HG02885 (cell line): Measurements from ENCODE around the gene PLCH2.
"Not testable (repeated sequence)": the region's sequence is repeated elsewhere in the genome, so short reads cannot be mapped to it uniquely, and the experiment has no call there.

ENCODE experiments used
- ATAC-seq: cut with Tn5 transposase; IDR thresholded peaks from one replicate; pipeline ENCODE4 v1.9.1; 2021; ENCODE audit warnings: mild to moderate bottlenecking; ENCODE audit not compliant: unreplicated experiment, poor library complexity

PLCH2 gene

GRCh38 chr1:2476061-2476999 is at the start of gene PLCH2:
TSS of gene PLCH2 (plus strand) at chr1:2476289. CDS start at chr1:2476589, 300 bp downstream.
- no peak for ATAC-seq

GRCh38 chr1:2426540-2426939 is 49.5 kb upstream of the PLCH2 start:
- no peak for ATAC-seq

GRCh38 chr1:2427051-2427450 is 49.0 kb upstream of the PLCH2 start:
- ATAC-seq, result no peak

GRCh38 chr1:2427976-2428375 is 48.1 kb upstream of the PLCH2 start:
- ATAC-seq, result no peak

GRCh38 chr1:2428490-2428889 is 47.6 kb upstream of the PLCH2 start:
- no peak for ATAC-seq

GRCh38 chr1:2429780-2430591 is 46.1 kb upstream of the PLCH2 start:
- no peak for ATAC-seq

GRCh38 chr1:2430592-2430973 is 45.5 kb upstream of the PLCH2 start:
- ATAC-seq, result no peak

- no peak for ATAC-seq
These were observed 45.0 kb upstream of the PLCH2 start for GRCh38 chr1:2431103-2431502.

GRCh38 chr1:2431518-2431917 is 44.6 kb upstream of the PLCH2 start:
- ATAC-seq, result no peak

GRCh38 chr1:2432441-2432844 is 43.6 kb upstream of the PLCH2 start:
- ATAC-seq, result no peak

GRCh38 chr1:2433196-2433595 is 42.9 kb upstream of the PLCH2 start:
- no peak for ATAC-seq

GRCh38 chr1:2433936-2434655 is 42.0 kb upstream of the PLCH2 start:
- ATAC-seq, result no peak

- ATAC-seq, result no peak
These were observed 41.0 kb upstream of the PLCH2 start for GRCh38 chr1:2435091-2435490.

- ATAC-seq, result no peak
These were observed 40.2 kb upstream of the PLCH2 start for GRCh38 chr1:2435746-2436355.

GRCh38 chr1:2436876-2437275 is 39.2 kb upstream of the PLCH2 start:
- no peak for ATAC-seq

- no peak for ATAC-seq
These were observed 38.5 kb upstream of the PLCH2 start for GRCh38 chr1:2437617-2438016.

- ATAC-seq, result no peak
These were observed 38.1 kb upstream of the PLCH2 start for GRCh38 chr1:2438038-2438437.

GRCh38 chr1:2438641-2439040 is 37.4 kb upstream of the PLCH2 start:
- ATAC-seq, result no peak

- ATAC-seq, result no peak
These were observed 36.7 kb upstream of the PLCH2 start for GRCh38 chr1:2439369-2439768.

- not testable (repeated sequence) for ATAC-seq
These were observed 35.7 kb upstream of the PLCH2 start for GRCh38 chr1:2440346-2440745.
